Left renal cortex interstitium (tissue), 4 donors: ENCODE measurements around the gene SAMD10. TPM values are rescaled to one million over a fixed set of nuclear protein-coding genes. Genes with fewer than 3 reads are reported as not detected.

Experiments
- DNase-seq, 4 donors: peaks; one replicate each; pipeline ENCODE4 v3.0.0-alpha.2; 2013; ENCODE audit warnings: low read depth in 4 of 4, low spot score in 2 of 4, missing footprints in 1 of 4
- polyA plus RNA-seq, 4 donors: library from polyadenylated mRNA; unstranded; fragments of 120-200 nt; gene quantifications; one replicate each; pipeline ENCODE4 v1.2.1, GENCODE V29; 2013; ENCODE audit not compliant: insufficient read length in 4 of 4

Gene SAMD10
- polyA plus RNA-seq, 4 donors = 6.8 to 14.2 (median 9.6) TPM

DNA sequence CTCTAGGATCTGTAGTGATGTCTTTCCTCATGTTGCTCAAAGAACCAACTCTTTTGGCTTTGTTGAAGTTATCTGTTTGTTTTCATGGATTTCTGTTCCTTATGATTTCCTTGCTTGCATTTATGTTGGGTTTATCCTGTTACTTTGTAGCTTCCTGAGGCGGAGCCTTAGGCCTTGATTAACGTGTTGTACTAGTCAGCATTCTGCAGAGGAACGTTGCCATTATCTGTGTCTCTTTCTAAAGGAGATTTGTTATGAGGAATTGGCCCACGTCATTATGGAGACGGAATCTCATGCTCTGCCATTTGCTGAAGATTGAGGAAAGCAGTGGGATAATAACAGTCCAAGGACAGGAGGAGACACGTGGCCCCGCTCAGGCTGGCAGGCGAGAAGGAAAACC, 53.1 kb downstream of the SAMD10 start:
- no peak for DNase-seq

DNA sequence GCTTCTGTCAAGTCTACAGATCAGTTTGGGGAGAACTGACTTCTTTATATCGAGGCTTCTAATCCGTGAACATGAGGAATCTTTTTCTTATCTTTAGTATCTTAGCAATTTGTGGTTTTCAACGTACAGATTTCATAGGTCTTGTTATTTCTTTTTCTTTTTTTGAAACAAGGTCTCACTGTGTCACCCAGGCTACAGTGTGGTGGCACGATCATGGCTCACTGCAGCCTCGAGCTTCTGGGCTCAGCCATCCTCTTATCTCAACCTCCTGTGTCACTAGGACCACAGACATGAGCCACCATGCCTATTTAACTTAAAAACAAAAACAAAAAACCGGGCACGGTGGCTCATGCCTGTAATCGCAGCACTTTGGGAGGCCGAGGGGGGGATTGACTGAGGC, 55.2 kb downstream of the SAMD10 start:
- DNase-seq = no peak

Other genes with a start within 250 kb of the SAMD10 start
- gene LIME1, start 243.0 kb downstream of the SAMD10 start, polyA plus RNA-seq = 10 to 100 TPM in 3 of 4 donors, 1 to 10 TPM in 1; 3.4 to 17.9 (median 12.8) TPM
- 100 to 1,000 TPM in 3 of 4 donors, 10 to 100 TPM in 1; 74.0 to 144 (median 117) TPM for gene SLC2A4RG, start 239.9 kb downstream of the SAMD10 start, polyA plus RNA-seq
- gene ZBTB46, start 148.4 kb downstream of the SAMD10 start, polyA plus RNA-seq = 10 to 100 TPM; 13.9 to 25.7 (median 20.6) TPM
- gene ABHD16B, start 118.1 kb downstream of the SAMD10 start, polyA plus RNA-seq = not detected
- gene TPD52L2, start 114.4 kb downstream of the SAMD10 start, polyA plus RNA-seq = 10 to 100 TPM; 82.9 to 96.6 (median 95.2) TPM
- 10 to 100 TPM; 26.5 to 38.5 (median 32.2) TPM for gene DNAJC5, start 84.5 kb downstream of the SAMD10 start, polyA plus RNA-seq
- gene UCKL1, start 23.2 kb downstream of the SAMD10 start, polyA plus RNA-seq = 10 to 100 TPM; 36.6 to 76.7 (median 57.0) TPM
- 10 to 100 TPM; 21.4 to 36.0 (median 29.4) TPM for gene ZNF512B, start 9.7 kb downstream of the SAMD10 start, polyA plus RNA-seq
- 10 to 100 TPM; 86.0 to 95.4 (median 92.7) TPM for gene PRPF6, start 1.5 kb upstream of the SAMD10 start, polyA plus RNA-seq
- 1 to 10 TPM in 3 of 4 donors, under 1 TPM in 1; 0.35 to 1.8 (median 1.4) TPM for gene C20orf204, start 56.5 kb upstream of the SAMD10 start, polyA plus RNA-seq
- 10 to 100 TPM in 3 of 4 donors, 1 to 10 TPM in 1; 7.1 to 17.0 (median 12.6) TPM for gene SOX18, start 70.0 kb upstream of the SAMD10 start, polyA plus RNA-seq
- 10 to 100 TPM; 69.8 to 99.8 (median 96.4) TPM for gene TCEA2, start 83.6 kb upstream of the SAMD10 start, polyA plus RNA-seq
- gene RGS19, start 99.9 kb upstream of the SAMD10 start, polyA plus RNA-seq = 1 to 10 TPM; 5.7 to 8.3 (median 7.1) TPM
- gene OPRL1, start 100.4 kb upstream of the SAMD10 start, polyA plus RNA-seq = 1 to 10 TPM in 3 of 4 donors, under 1 TPM in 1; 0.85 to 1.4 (median 1.2) TPM
- gene LKAAEAR1, start 104.8 kb upstream of the SAMD10 start, polyA plus RNA-seq = under 1 TPM in 2 of 4 donors, not detected in 2; 0.27 to 0.29 TPM
- gene NPBWR2, start 127.9 kb upstream of the SAMD10 start, polyA plus RNA-seq = not detected
- gene MYT1, start 184.8 kb upstream of the SAMD10 start, polyA plus RNA-seq = under 1 TPM; 0.21 to 0.76 (median 0.44) TPM